ENCODE results near the gene B2M.
"Not testable (repeated sequence)": the region's sequence is repeated elsewhere in the genome, so short reads cannot be mapped to it uniquely, and the experiment has no call there.

The B2M gene

GRCh38 chr15:44739222-44739847 lies 28.0 kb downstream of the B2M start:
- in situ Hi-C loops (cut with MboI; ENCODE audit: low pct_unique_long_range_greater_than_20kb, low sequenced_read_pairs): loop anchor here (25.0 kb wide), 1 partner anchor 152 kb away; no protein-coding TSS in a partner anchor
- DNase-seq: not testable (repeated sequence)

- DNase-seq: not testable (repeated sequence)
- in situ Hi-C loops (cut with MboI; ENCODE audit: low pct_unique_long_range_greater_than_20kb, low sequenced_read_pairs): loop anchor here (25.0 kb wide), 1 partner anchor 156 kb away; no protein-coding TSS in a partner anchor
Observed at GRCh38 chr15:44743454-44743853, 32.1 kb downstream of the B2M start.

GRCh38 chr15:44753345-44753744 lies 42.0 kb downstream of the B2M start:
- in situ Hi-C loops (cut with MboI; ENCODE audit: low pct_unique_long_range_greater_than_20kb, low sequenced_read_pairs): no loop called here
- no peak for DNase-seq

- no peak for DNase-seq
- in situ Hi-C loops (cut with MboI; ENCODE audit: low pct_unique_long_range_greater_than_20kb, low sequenced_read_pairs): no loop called here
Observed at GRCh38 chr15:44763187-44763586, 51.9 kb downstream of the B2M start.

- DNase-seq: no peak
- in situ Hi-C loops (cut with MboI; ENCODE audit: low pct_unique_long_range_greater_than_20kb, low sequenced_read_pairs): no loop called here
Observed at GRCh38 chr15:44763848-44764247, 52.5 kb downstream of the B2M start.

GRCh38 chr15:44765036-44765435 lies 53.7 kb downstream of the B2M start:
- no peak for DNase-seq
- in situ Hi-C loops (cut with MboI; ENCODE audit: low pct_unique_long_range_greater_than_20kb, low sequenced_read_pairs): no loop called here

Measured in KBM-7 (cell line).